ENCODE results near the gene ZSCAN9.

ZSCAN9 gene

DNA sequence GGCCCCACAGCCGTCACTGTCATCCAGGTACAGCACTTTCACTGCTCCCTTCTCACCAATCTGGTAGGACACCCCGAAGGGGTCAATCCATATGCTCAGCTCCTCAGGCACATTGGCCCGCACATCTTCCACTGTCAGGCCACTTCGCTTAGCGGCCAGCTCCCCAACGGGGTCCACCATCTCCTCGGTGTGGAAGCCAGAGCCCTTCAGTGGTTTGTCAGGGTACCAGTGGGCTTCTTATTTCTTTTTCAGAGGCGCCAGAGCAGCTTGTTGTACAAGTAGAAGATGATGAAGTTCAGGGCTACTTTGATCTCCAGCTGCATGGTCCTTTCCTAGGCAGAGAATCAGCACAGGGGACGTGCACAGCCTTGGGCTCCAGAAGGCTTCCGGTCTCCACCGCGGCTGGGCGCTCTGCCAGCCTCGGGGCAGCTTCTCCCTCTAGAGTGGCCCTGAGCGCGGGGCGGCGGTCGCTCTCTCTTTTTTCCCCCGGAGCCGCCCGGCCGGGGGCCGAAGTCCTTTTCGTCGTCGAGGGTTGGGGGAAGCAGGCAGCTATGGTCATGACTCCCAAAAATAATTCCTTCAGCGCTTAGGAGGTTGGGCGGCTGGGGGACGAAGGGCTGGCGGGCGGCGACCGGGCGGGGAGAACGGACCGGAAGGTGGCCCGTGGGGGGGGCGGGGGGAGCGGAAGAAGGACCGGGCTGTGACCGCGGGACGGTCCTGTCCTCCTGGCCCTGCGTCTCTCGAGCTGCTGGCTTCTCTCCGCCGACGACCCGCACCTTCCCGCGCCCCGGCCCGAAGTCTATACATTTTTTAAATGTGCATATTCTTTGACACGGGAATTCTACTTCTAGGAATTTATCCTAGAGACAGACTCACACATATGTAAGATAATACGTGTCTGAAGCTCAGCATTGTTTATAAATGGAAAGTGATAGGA is 6.5 kb upstream of the ZSCAN9 start:
- FAIRE-seq (peak; percentile 88), DNase-seq (ENCODE audit: insufficient read length, low spot score) (peak; percentile 62)
- no peak for TF ChIP-seq POLR2AphosphoS5 (IDR thresholded peaks at IDR 0.05; ENCODE audit: low read depth, low read length)
- no peak for TF ChIP-seq POU2F2 (IDR thresholded peaks at IDR 0.05; ENCODE audit: low read depth, low read length)
- no peak for TF ChIP-seq SPI1 (IDR thresholded peaks at IDR 0.05; ENCODE audit: low read depth, low read length)
- TF ChIP-seq PAX5 (IDR thresholded peaks at IDR 0.05; ENCODE audit: insufficient read depth, low read length, severe bottlenecking), result no peak
- TF ChIP-seq POLR2A (IDR thresholded peaks at IDR 0.05; ENCODE audit: low read depth, low read length), result no peak
- TF ChIP-seq TAF1 (IDR thresholded peaks at IDR 0.05; ENCODE audit: low read depth, low read length), result no peak

GRCh38 chr6:28220257-28221133 is 4.6 kb upstream of the ZSCAN9 start:
- TF ChIP-seq POU2F2 (IDR thresholded peaks at IDR 0.05; ENCODE audit: low read depth, low read length), result peak; percentile 67; the same call in 1 of the 2 replicates
- 0 out of 2 replicates have a peak, but pooled peaks have one; percentile 25 for TF ChIP-seq POLR2AphosphoS5 (IDR thresholded peaks at IDR 0.05; ENCODE audit: low read depth, low read length)
- TF ChIP-seq PAX5 (IDR thresholded peaks at IDR 0.05; ENCODE audit: insufficient read depth, low read length, severe bottlenecking), result no peak
- TF ChIP-seq POLR2A (IDR thresholded peaks at IDR 0.05; ENCODE audit: low read depth, low read length), result peak; percentile 56; the same call in 1 of the 2 replicates
- no peak for TF ChIP-seq TAF1 (IDR thresholded peaks at IDR 0.05; ENCODE audit: low read depth, low read length)
- no peak for DNase-seq (ENCODE audit: insufficient read length, low spot score)
- peak; percentile 57 for FAIRE-seq

DNA sequence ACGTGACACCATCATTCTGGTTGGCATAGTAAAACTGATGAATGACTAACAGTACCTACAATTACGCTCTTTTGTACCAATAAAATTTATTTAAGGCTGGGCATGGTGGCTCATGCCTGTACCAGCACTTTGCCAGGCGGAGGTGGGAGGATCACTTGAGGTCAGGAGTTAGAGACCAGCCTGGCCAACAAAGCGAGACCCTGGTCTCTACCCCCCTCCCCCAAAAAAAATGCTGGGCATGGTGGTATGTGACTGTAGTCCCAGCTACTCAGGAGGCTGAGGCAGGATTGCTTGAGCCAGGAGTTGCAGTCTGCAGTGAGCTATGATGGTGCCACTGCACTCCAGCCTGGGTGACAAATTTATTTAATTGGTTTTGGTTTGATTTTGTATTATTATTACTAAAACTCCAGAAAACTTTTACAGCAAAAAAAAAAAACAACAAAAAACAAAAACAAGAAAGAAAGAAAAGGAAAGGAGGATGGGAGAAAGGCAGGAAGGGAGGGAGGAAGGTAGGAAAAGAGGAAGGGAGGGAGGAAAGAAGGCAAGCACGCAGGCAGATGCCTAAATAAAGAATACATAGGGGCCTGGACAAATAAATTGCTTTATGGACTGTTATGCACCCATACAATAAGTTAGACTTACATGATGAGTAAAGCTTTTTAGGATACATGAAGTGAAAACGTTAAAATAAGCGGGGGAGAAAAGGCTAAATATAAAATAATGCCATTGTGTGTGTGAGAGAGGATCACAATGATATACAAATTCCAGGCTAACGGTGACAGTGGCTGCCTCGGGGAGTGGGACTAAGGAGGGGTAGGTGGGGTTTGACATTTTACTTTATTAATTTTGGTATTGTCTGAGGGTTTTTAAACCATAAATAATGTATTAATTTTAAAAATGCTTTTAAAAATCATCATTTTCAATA is 682 bp upstream of the ZSCAN9 start:
- DNase-seq (ENCODE audit: insufficient read length, low spot score), result no peak
- TF ChIP-seq POU2F2 (IDR thresholded peaks at IDR 0.05; ENCODE audit: low read depth, low read length) (no peak), SPI1 (IDR thresholded peaks at IDR 0.05; ENCODE audit: low read depth, low read length) (peak; percentile 19; the same call in 1 of the 2 replicates)
- FAIRE-seq, result no peak

GRCh38 chr6:28226460-28226859 is 1.4 kb downstream of the ZSCAN9 start:
- DNase-seq (ENCODE audit: insufficient read length, low spot score) (no peak), FAIRE-seq (no peak)
- TF ChIP-seq POLR2A (IDR thresholded peaks at IDR 0.05; ENCODE audit: low read depth, low read length) (no peak), POU2F2 (IDR thresholded peaks at IDR 0.05; ENCODE audit: low read depth, low read length) (no peak), POLR2AphosphoS5 (IDR thresholded peaks at IDR 0.05; ENCODE audit: low read depth, low read length) (no peak), PAX5 (IDR thresholded peaks at IDR 0.05; ENCODE audit: insufficient read depth, low read length, severe bottlenecking) (no peak), SPI1 (IDR thresholded peaks at IDR 0.05; ENCODE audit: low read depth, low read length) (no peak), TAF1 (IDR thresholded peaks at IDR 0.05; ENCODE audit: low read depth, low read length) (no peak)

DNA sequence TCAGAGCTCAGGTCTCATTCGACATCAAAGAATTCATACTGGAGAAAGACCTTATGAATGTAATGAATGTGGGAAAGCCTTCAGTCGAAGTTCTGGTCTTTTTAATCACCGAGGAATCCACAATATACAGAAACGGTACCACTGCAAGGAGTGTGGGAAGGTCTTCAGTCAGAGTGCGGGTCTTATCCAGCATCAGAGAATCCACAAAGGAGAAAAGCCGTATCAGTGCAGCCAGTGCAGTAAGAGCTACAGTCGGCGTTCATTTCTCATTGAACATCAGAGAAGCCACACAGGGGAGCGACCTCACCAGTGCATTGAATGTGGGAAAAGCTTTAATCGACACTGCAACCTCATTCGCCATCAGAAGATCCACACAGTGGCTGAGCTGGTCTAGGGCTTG is 7.7 kb downstream of the ZSCAN9 start:
- no peak for DNase-seq (ENCODE audit: insufficient read length, low spot score)

DNA sequence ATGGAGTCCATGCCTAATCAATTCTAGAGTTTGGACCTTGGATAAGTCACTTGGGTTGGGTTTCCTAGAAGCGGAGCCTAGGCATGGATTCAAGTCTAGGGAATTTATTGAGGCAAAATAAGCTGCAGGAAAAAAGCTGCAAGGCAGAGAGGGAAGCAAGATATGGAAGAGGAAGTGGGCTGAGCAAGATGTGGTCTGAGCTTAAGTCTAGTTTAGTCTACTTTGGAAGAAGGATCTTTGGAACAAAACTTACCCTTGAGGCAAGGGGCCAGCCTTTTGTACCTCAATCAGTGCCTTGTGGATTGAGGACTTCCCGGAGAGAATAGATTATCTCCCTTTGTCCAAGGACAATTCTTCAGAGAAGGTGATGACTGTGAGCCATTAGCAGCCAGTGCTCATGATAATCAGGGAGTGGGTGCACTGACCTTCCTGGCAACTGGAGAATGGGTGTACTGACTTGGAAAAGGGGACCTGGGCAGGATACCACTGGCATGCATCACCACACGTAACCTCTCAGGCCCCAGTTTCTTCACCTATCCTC is 10.9 kb downstream of the ZSCAN9 start:
- TF ChIP-seq POU2F2 (IDR thresholded peaks at IDR 0.05; ENCODE audit: low read depth, low read length) (no peak), POLR2A (IDR thresholded peaks at IDR 0.05; ENCODE audit: low read depth, low read length) (no peak; the same call in 1 of the 2 replicates), POLR2AphosphoS5 (IDR thresholded peaks at IDR 0.05; ENCODE audit: low read depth, low read length) (no peak), TAF1 (IDR thresholded peaks at IDR 0.05; ENCODE audit: low read depth, low read length) (no peak), SPI1 (IDR thresholded peaks at IDR 0.05; ENCODE audit: low read depth, low read length) (0 out of 2 replicates have a peak, but pooled peaks have one; percentile 27), PAX5 (IDR thresholded peaks at IDR 0.05; ENCODE audit: insufficient read depth, low read length, severe bottlenecking) (no peak)
- no peak for DNase-seq (ENCODE audit: insufficient read length, low spot score)
- FAIRE-seq, result no peak

More for the DNA sequence above, 7.7 kb downstream of the ZSCAN9 start:
- FAIRE-seq, result no peak
- no peak for TF ChIP-seq TAF1 (IDR thresholded peaks at IDR 0.05; ENCODE audit: low read depth, low read length)
- TF ChIP-seq POLR2AphosphoS5 (IDR thresholded peaks at IDR 0.05; ENCODE audit: low read depth, low read length), result no peak
- TF ChIP-seq SPI1 (IDR thresholded peaks at IDR 0.05; ENCODE audit: low read depth, low read length), result no peak
- TF ChIP-seq POU2F2 (IDR thresholded peaks at IDR 0.05; ENCODE audit: low read depth, low read length), result no peak
- TF ChIP-seq PAX5 (IDR thresholded peaks at IDR 0.05; ENCODE audit: insufficient read depth, low read length, severe bottlenecking), result no peak
- TF ChIP-seq POLR2A (IDR thresholded peaks at IDR 0.05; ENCODE audit: low read depth, low read length), result no peak

DNA sequence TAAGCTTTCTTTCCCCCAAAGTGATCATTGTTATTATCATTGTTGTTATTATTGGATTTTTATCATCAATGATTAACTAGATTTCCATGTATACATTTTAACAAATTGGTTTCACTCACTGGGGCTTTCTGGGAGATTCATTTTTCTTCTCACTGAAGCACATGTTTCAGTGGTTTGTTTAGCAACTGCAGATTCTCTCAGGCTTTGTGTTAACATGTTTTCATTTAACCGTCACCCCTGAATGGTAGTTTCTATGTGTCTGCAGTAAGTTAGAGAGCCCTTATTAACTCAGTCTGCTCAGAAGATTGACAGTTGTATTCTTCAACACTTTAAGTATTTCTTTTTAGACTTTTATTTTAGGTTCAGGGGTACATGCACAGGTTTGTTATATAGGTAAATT is 14.6 kb downstream of the ZSCAN9 start:
- no peak for DNase-seq (ENCODE audit: insufficient read length, low spot score)
- FAIRE-seq, result no peak
- TF ChIP-seq TAF1 (IDR thresholded peaks at IDR 0.05; ENCODE audit: low read depth, low read length) (no peak), POLR2A (IDR thresholded peaks at IDR 0.05; ENCODE audit: low read depth, low read length) (no peak), SPI1 (IDR thresholded peaks at IDR 0.05; ENCODE audit: low read depth, low read length) (no peak), POLR2AphosphoS5 (IDR thresholded peaks at IDR 0.05; ENCODE audit: low read depth, low read length) (no peak), PAX5 (IDR thresholded peaks at IDR 0.05; ENCODE audit: insufficient read depth, low read length, severe bottlenecking) (no peak), POU2F2 (IDR thresholded peaks at IDR 0.05; ENCODE audit: low read depth, low read length) (no peak)

DNA sequence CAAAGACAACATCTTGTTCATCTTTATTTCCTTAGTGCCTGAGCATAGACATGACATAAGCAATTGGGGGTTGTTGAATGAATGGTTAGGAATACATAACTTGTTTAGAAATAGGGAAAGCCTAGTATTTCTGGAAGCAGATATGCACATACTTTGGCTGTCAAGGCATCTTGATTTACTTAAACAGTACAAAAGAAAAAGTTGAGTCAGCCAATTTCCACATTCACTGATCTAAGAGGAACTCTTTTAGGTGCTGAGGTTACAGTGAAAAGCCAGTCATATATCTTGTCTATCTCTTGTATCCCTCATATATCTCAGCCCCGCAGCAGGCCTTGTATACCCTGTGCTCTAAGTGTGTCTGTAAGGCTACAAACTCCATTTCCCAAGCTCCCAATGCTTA is 15.4 kb downstream of the ZSCAN9 start:
- TF ChIP-seq SPI1 (IDR thresholded peaks at IDR 0.05; ENCODE audit: low read depth, low read length) (no peak), POU2F2 (IDR thresholded peaks at IDR 0.05; ENCODE audit: low read depth, low read length) (no peak), POLR2A (IDR thresholded peaks at IDR 0.05; ENCODE audit: low read depth, low read length) (no peak), TAF1 (IDR thresholded peaks at IDR 0.05; ENCODE audit: low read depth, low read length) (no peak), POLR2AphosphoS5 (IDR thresholded peaks at IDR 0.05; ENCODE audit: low read depth, low read length) (no peak), PAX5 (IDR thresholded peaks at IDR 0.05; ENCODE audit: insufficient read depth, low read length, severe bottlenecking) (no peak)
- DNase-seq (ENCODE audit: insufficient read length, low spot score) (no peak), FAIRE-seq (no peak)

All from GM12891 (cell line).